Measurements from ENCODE around the gene SPATA1. TPM values are rescaled to one million over a fixed set of nuclear protein-coding genes. Genes with fewer than 3 reads are reported as not detected.

Gene SPATA1
- total RNA-seq, 1 donor: 2.2 TPM

- peak in 1 of 3 donors; percentile 21 for DNase-seq (ENCODE audit: low read depth in 2 of 3, low spot score in 2 of 3)
These were observed 1.7 kb downstream of the SPATA1 start for GRCh38 chr1:84507887-84508286.

- DNase-seq (ENCODE audit: low read depth in 2 of 3, low spot score in 2 of 3): no peak
These were observed 2.3 kb downstream of the SPATA1 start for GRCh38 chr1:84508510-84508909.

- DNase-seq (ENCODE audit: low read depth in 2 of 3, low spot score in 2 of 3): no peak
These were observed 2.8 kb downstream of the SPATA1 start for GRCh38 chr1:84509029-84509428.

- DNase-seq (ENCODE audit: low read depth in 2 of 3, low spot score in 2 of 3): no peak
These were observed 4.0 kb downstream of the SPATA1 start for GRCh38 chr1:84510165-84510564.

- no peak for DNase-seq (ENCODE audit: low read depth in 2 of 3, low spot score in 2 of 3)
These were observed 4.5 kb downstream of the SPATA1 start for GRCh38 chr1:84510668-84511067.

- DNase-seq (ENCODE audit: low read depth in 2 of 3, low spot score in 2 of 3): no peak
These were observed 18.4 kb downstream of the SPATA1 start for GRCh38 chr1:84524590-84524989.

- no peak for DNase-seq (ENCODE audit: low read depth in 2 of 3, low spot score in 2 of 3)
These were observed 19.6 kb downstream of the SPATA1 start for GRCh38 chr1:84525779-84526178.

- DNase-seq (ENCODE audit: low read depth in 2 of 3, low spot score in 2 of 3): no peak
These were observed 32.4 kb downstream of the SPATA1 start for GRCh38 chr1:84538599-84538998.

- DNase-seq (ENCODE audit: low read depth in 2 of 3, low spot score in 2 of 3): no peak
These were observed 33.8 kb downstream of the SPATA1 start for GRCh38 chr1:84539972-84540371.

GRCh38 chr1:84540759-84541158, 34.6 kb downstream of the SPATA1 start:
- DNase-seq (ENCODE audit: low read depth in 2 of 3, low spot score in 2 of 3): no peak

GRCh38 chr1:84541679-84542078, 35.5 kb downstream of the SPATA1 start:
- peak in 2 of 3 donors; percentile 10 to 14 for DNase-seq (ENCODE audit: low read depth in 2 of 3, low spot score in 2 of 3)

- no peak for DNase-seq (ENCODE audit: low read depth in 2 of 3, low spot score in 2 of 3)
These were observed 44.6 kb downstream of the SPATA1 start for GRCh38 chr1:84550826-84551225.

GRCh38 chr1:84569216-84569615, 63.0 kb downstream of the SPATA1 start:
- no peak for DNase-seq (ENCODE audit: low read depth in 2 of 3, low spot score in 2 of 3)

- no peak for DNase-seq (ENCODE audit: low read depth in 2 of 3, low spot score in 2 of 3)
These were observed 64.4 kb downstream of the SPATA1 start for GRCh38 chr1:84570436-84571149.

GRCh38 chr1:84571150-84571535, 65.0 kb downstream of the SPATA1 start:
- no peak for DNase-seq (ENCODE audit: low read depth in 2 of 3, low spot score in 2 of 3)

- peak in 2 of 3 donors; percentile 1 to 8 for DNase-seq (ENCODE audit: low read depth in 2 of 3, low spot score in 2 of 3)
These were observed 67.3 kb downstream of the SPATA1 start for GRCh38 chr1:84573481-84573966.

GRCh38 chr1:84573967-84574842, 68.0 kb downstream of the SPATA1 start, which contains the start of gene CTBS:
Gene CTBS (minus strand): TSS chr1:84574440. CDS start chr1:84574415, 25 bp downstream.
- DNase-seq (ENCODE audit: low read depth in 2 of 3, low spot score in 2 of 3): peak; percentile 76 to 93 (median 90)

- no peak for DNase-seq (ENCODE audit: low read depth in 2 of 3, low spot score in 2 of 3)
These were observed 68.8 kb downstream of the SPATA1 start for GRCh38 chr1:84574936-84575335.

GRCh38 chr1:84581648-84582047, 75.5 kb downstream of the SPATA1 start:
- DNase-seq (ENCODE audit: low read depth in 2 of 3, low spot score in 2 of 3): no peak

- no peak for DNase-seq (ENCODE audit: low read depth in 2 of 3, low spot score in 2 of 3)
These were observed 76.8 kb downstream of the SPATA1 start for GRCh38 chr1:84582802-84583587.

- no peak for DNase-seq (ENCODE audit: low read depth in 2 of 3, low spot score in 2 of 3)
These were observed 77.5 kb downstream of the SPATA1 start for GRCh38 chr1:84583648-84584047.
